Gastrocnemius medialis (tissue), 4 donors: ENCODE data around the gene SFT2D2.
"Not testable (repeated sequence)": the region's sequence is repeated elsewhere in the genome, so short reads cannot be mapped to it uniquely, and the experiment has no call there.

Experiments used
- CTCF ChIP-seq, 5 experiments: fragments of 450-650 bp in 3 of 5; fragments of 200-600 bp in 2 of 5; sonication (generic) in 2 of 5; IDR thresholded peaks in 4 of 5; conservative IDR thresholded peaks in 1 of 5; 1 replicate in 4 of 5; 2 replicates in 1 of 5; pipeline ENCODE4 v1.5.1; 2016 to 2019; ENCODE audit warnings: antibody characterized with exemption in 5 of 5, mild to moderate bottlenecking in 3 of 5, moderate library complexity in 3 of 5
- POLR2A ChIP-seq, 2 donors: fragments of 450-650 bp; IDR thresholded peaks; one replicate each; pipeline ENCODE4 v1.6.1; 2017; ENCODE audit warnings: antibody characterized with exemption in 2 of 2, mild to moderate bottlenecking in 2 of 2, moderate library complexity in 2 of 2

- TF ChIP-seq CTCF (IDR thresholded peaks at IDR 0.05 in 4 of 5, conservative IDR thresholded peaks at IDR 0.05 in 1 of 5); POLR2A (IDR thresholded peaks at IDR 0.05): not testable (repeated sequence)
Observed at GRCh38 chr1:168181063-168181720, 44.6 kb upstream of the SFT2D2 start.
